GM23338 (cell line): ENCODE results near the gene ANKS1B. TPM values are rescaled to one million over a fixed set of nuclear protein-coding genes. Genes with fewer than 3 reads are reported as not detected.

ENCODE experiments used
- ATAC-seq: fragments of 200-7000 bp; cut with Tn5 transposase; 3 replicates; pipeline ENCODE4 v1.9.1; 2020
- DNase-seq: peaks from one replicate; pipeline ENCODE4 v3.0.0-alpha.2; 2015; ENCODE audit warnings: low spot score
- H2AFZ ChIP-seq: fragments of 200-600 bp; sonication (generic); 2 replicates; pipeline ENCODE4 v1.8.0; 2016; ENCODE audit warnings: antibody characterized with exemption, mild to moderate bottlenecking, moderate library complexity
- H3F3A ChIP-seq: fragments of 200-600 bp; sonication (generic); replicated peaks from 2 replicates; pipeline ENCODE4 v1.8.0; 2017; ENCODE audit warnings: antibody characterized with exemption, mixed run types, low read depth
- H3K27ac ChIP-seq: fragments of 200-600 bp; sonication (generic); 2 replicates; pipeline ENCODE4 v1.6.1; 2016; ENCODE audit warnings: low read depth
- H3K27me3 ChIP-seq: fragments of 200-600 bp; sonication (generic); 2 replicates; pipeline ENCODE4 v1.8.0; 2016; ENCODE audit warnings: mild to moderate bottlenecking, mixed run types, moderate library complexity; ENCODE audit not compliant: insufficient read depth
- H3K36me3 ChIP-seq: fragments of 200-600 bp; sonication (generic); 2 replicates; pipeline ENCODE4 v1.8.0; 2016; ENCODE audit warnings: mild to moderate bottlenecking; ENCODE audit not compliant: insufficient read depth
- H3K4me1 ChIP-seq: fragments of 200-600 bp; sonication (generic); 2 replicates; pipeline ENCODE4 v1.8.0; 2016; ENCODE audit warnings: mild to moderate bottlenecking, moderate library complexity; ENCODE audit not compliant: insufficient read depth
- H3K4me2 ChIP-seq: fragments of 200-600 bp; sonication (generic); 2 replicates; pipeline ENCODE4 v1.7.1; 2017; ENCODE audit warnings: mixed run types
- H3K4me3 ChIP-seq: fragments of 200-600 bp; sonication (generic); 2 replicates; pipeline ENCODE4 v1.6.1; 2016; ENCODE audit warnings: mixed run types
- H3K79me2 ChIP-seq: fragments of 200-600 bp; sonication (generic); replicated peaks from 2 replicates; pipeline ENCODE4 v1.8.0; 2017; ENCODE audit warnings: mild to moderate bottlenecking; ENCODE audit not compliant: insufficient read depth
- H3K9me2 ChIP-seq: fragments of 200-600 bp; sonication (generic); 2 replicates; pipeline ENCODE4 v1.8.0; 2017; ENCODE audit not compliant: insufficient read depth
- H4K20me1 ChIP-seq: fragments of 200-600 bp; sonication (generic); replicated peaks from 2 replicates; pipeline ENCODE4 v1.8.0; 2017; ENCODE audit warnings: mild to moderate bottlenecking; ENCODE audit not compliant: insufficient read depth
- H3K27ac Mint-ChIP-seq: 2 replicates; pipeline ENCODE4 v1.8.0; 2020; ENCODE audit warnings: inconsistent platforms, mild to moderate bottlenecking, moderate library complexity, mixed read lengths
- H3K27me3 Mint-ChIP-seq: 3 replicates; pipeline ENCODE4 v1.8.0; 2022; ENCODE audit warnings: low read depth, mild to moderate bottlenecking, moderate library complexity, mixed read lengths, inconsistent platforms; ENCODE audit not compliant: insufficient read depth, poor library complexity
- H3K36me3 Mint-ChIP-seq: 3 replicates; pipeline ENCODE4 v1.8.0; 2021; ENCODE audit warnings: low read depth, mild to moderate bottlenecking, inconsistent platforms, moderate library complexity, mixed read lengths
- H3K4me1 Mint-ChIP-seq: 3 replicates; pipeline ENCODE4 v1.8.0; 2020; ENCODE audit warnings: mild to moderate bottlenecking, inconsistent platforms, mixed read lengths
- H3K4me3 Mint-ChIP-seq: 3 replicates; pipeline ENCODE4 v1.8.0; 2021; ENCODE audit warnings: moderate library complexity, mild to moderate bottlenecking, inconsistent platforms, mixed read lengths
- H3K9me3 Mint-ChIP-seq: 3 replicates; pipeline ENCODE4 v1.8.0; 2020; ENCODE audit warnings: moderate library complexity, mild to moderate bottlenecking, inconsistent platforms, mixed read lengths
- CREB1 ChIP-seq: fragments of 250-450 bp; sonication (Bioruptor Pico); IDR thresholded peaks from 2 replicates; pipeline ENCODE4 v1.5.0; 2020; ENCODE audit warnings: low read depth, mild to moderate bottlenecking, moderate library complexity
- CTCF ChIP-seq, 2 experiments: fragments of 200-600 bp in 1 of 2; sonication (generic) in 1 of 2; conservative IDR thresholded peaks; 2 replicates each; pipeline versions ENCODE4 v1.5.1 to v1.6.1; 2016 to 2017; ENCODE audit warnings: antibody characterized with exemption in 2 of 2, low read depth in 2 of 2, mild to moderate bottlenecking in 2 of 2, moderate library complexity in 1 of 2
- ETS1 ChIP-seq: IDR thresholded peaks from 2 replicates; pipeline ENCODE4 v1.6.1; 2016; ENCODE audit warnings: antibody characterized with exemption
- EZH2 ChIP-seq: fragments of 200-600 bp; sonication (generic); IDR thresholded peaks from one replicate; pipeline ENCODE4 v1.8.0; 2017; ENCODE audit warnings: antibody characterized with exemption, mild to moderate bottlenecking, low read depth; ENCODE audit not compliant: unreplicated experiment
- EZH2phosphoT487 ChIP-seq: fragments of 200-600 bp; sonication (generic); IDR thresholded peaks from one replicate; pipeline ENCODE4 v1.8.1; 2018; ENCODE audit warnings: antibody characterized with exemption; ENCODE audit not compliant: unreplicated experiment
- JUNB ChIP-seq: IDR thresholded peaks from one replicate; pipeline ENCODE4 v1.6.1; 2016; ENCODE audit warnings: antibody characterized with exemption; ENCODE audit not compliant: unreplicated experiment
- NANOG ChIP-seq: IDR thresholded peaks from 2 replicates; pipeline ENCODE4 v1.6.1; 2016; ENCODE audit warnings: antibody characterized with exemption, borderline replicate concordance
- POLR2AphosphoS5 ChIP-seq: IDR thresholded peaks from 2 replicates; pipeline ENCODE4 v1.6.1; 2016; ENCODE audit warnings: antibody characterized with exemption, low read depth
- REST ChIP-seq: IDR thresholded peaks from one replicate; pipeline ENCODE4 v1.6.1; 2018; ENCODE audit warnings: antibody characterized with exemption; ENCODE audit not compliant: unreplicated experiment
- STAT1 ChIP-seq: IDR thresholded peaks from one replicate; pipeline ENCODE4 v1.6.1; 2016; ENCODE audit warnings: antibody characterized with exemption; ENCODE audit not compliant: unreplicated experiment
- ZNF114 ChIP-seq: fragments of 250-450 bp; sonication (Bioruptor Pico); IDR thresholded peaks from 2 replicates; pipeline ENCODE4 v1.5.0; 2020; ENCODE audit warnings: mild to moderate bottlenecking, moderate library complexity
- ZNF331 ChIP-seq: fragments of 250-450 bp; sonication (Bioruptor Pico); IDR thresholded peaks from 2 replicates; pipeline ENCODE4 v1.5.0; 2020; ENCODE audit warnings: low read depth, mild to moderate bottlenecking, moderate library complexity
- ZNF462 ChIP-seq: fragments of 250-450 bp; sonication (Bioruptor Pico); IDR thresholded peaks from 2 replicates; pipeline ENCODE4 v1.5.0; 2020; ENCODE audit warnings: mild to moderate bottlenecking, moderate library complexity
- polyA plus RNA-seq: library from polyadenylated mRNA; unstranded; fragments of >200 nt; fragmentation: Nextera tagmentation; extraction: Ambion mirVana; gene quantifications from 2 replicates; pipeline ENCODE4 v1.2.1, GENCODE V29; 2016
- total RNA-seq: library from RNA; depleted of rRNA; stranded (reverse); fragments of >200 nt; shearing (Covaris generic); gene quantifications from 2 replicates; pipeline ENCODE4 v1.2.3, GENCODE V29; 2014

Gene ANKS1B
- total and polyA plus RNA-seq, 2 experiments from 2014 or later: 4.3 to 5.8 TPM

- H3K9me3 Mint-ChIP-seq: no peaks in the 10 kb centered on the region
Observed at GRCh38 chr12:99833397-99833796, 151.3 kb downstream of the ANKS1B start.

More at GRCh38 chr12:99833397-99833796, 151.3 kb downstream of the ANKS1B start:
- H3K4me1 Mint-ChIP-seq: peaks cover 7% of the 10 kb centered on the region; the same call in 2 of the 3 replicates
- Histone ChIP-seq H3K9me2 (no peaks in the 10 kb centered on the region), H3K4me2 (no peak overlapping the region), H3K27me3 (no peaks in the 10 kb centered on the region), H2AFZ (no peak overlapping the region), H3K4me3 (no peak overlapping the region), H3F3A (no peaks in the 10 kb centered on the region), H3K27ac (no peak overlapping the region), H3K4me1 (no peaks in the 10 kb centered on the region; the same call in 1 of the 2 replicates), H4K20me1 (no peaks in the 10 kb centered on the region), H3K36me3 (no peaks in the 10 kb centered on the region), H3K79me2 (no peaks in the 10 kb centered on the region)
- H3K4me3 Mint-ChIP-seq: no peak overlapping the region
- no peak for TF ChIP-seq CTCF (conservative IDR thresholded peaks at IDR 0.05; ENCODE audit: low read depth in 2 of 2)
- no peak for TF ChIP-seq NANOG
- TF ChIP-seq REST: no peak
- TF ChIP-seq EZH2phosphoT487: no peak
- TF ChIP-seq CREB1 (CRISPR knock-in tag): no peak
- TF ChIP-seq STAT1: no peak
- no peak for TF ChIP-seq ZNF462
- no peak for TF ChIP-seq ETS1
- TF ChIP-seq EZH2: no peak
- no peak for TF ChIP-seq POLR2AphosphoS5
- no peak for TF ChIP-seq ZNF331 (CRISPR knock-in tag)
- TF ChIP-seq ZNF114 (CRISPR knock-in tag): no peak
- TF ChIP-seq JUNB: no peak
- H3K36me3 Mint-ChIP-seq: no peaks in the 10 kb centered on the region
- H3K27me3 Mint-ChIP-seq: peaks cover 3% of the 10 kb centered on the region
- DNase-seq (no peak), ATAC-seq (no peak)
- no peak overlapping the region for H3K27ac Mint-ChIP-seq
